K562 (cell line): ENCODE data around the gene MATCAP1. TPM values are rescaled to one million over a fixed set of nuclear protein-coding genes. Genes with fewer than 3 reads are reported as not detected.

Experiments used
- ATAC-seq: fragments of 200-7000 bp; cut with Tn5 transposase; 3 replicates; pipeline ENCODE4 v1.9.1; 2020; ENCODE audit warnings: moderate library complexity
- BruUV-seq: library from RNA; stranded (reverse); fragments of 400-500 nt; replicated peaks from 2 replicates; lab custom pipeline; 2021; lab: Mats Ljungman, UMichigan
- CTCF ChIA-PET: fragments of 300-600 bp; formaldehyde crosslinking; extraction: SDS; loops from one replicate; lab custom pipeline; 2021; ENCODE audit warnings: low intra/inter-chr PET ratio; lab: Yijun Ruan, JAX
- POLR2A ChIA-PET: fragments of 300-600, 350-650 bp; sonication (Branson Sonifier 250); formaldehyde crosslinking; extraction: SDS; loops from one replicate; lab custom pipeline; 2021; ENCODE audit warnings: antibody characterized with exemption, inconsistent platforms; lab: Yijun Ruan, JAX
- DNase-seq, 4 experiments: peaks; one replicate each; pipeline versions ENCODE4 v3.0.0 to v3.0.0-alpha.2; 2011 to 2018; ENCODE audit warnings: low spot score in 3 of 4, mixed read lengths in 3 of 4; ENCODE audit errors: extremely low read depth in 1 of 4
- FAIRE-seq: peaks from 2 replicates; lab custom pipeline; 2011; peaks lifted over from hg19 to GRCh38; lab: Jason Lieb, UNC
- H2AFZ ChIP-seq: 2 replicates; pipeline ENCODE4 v1.6.0; 2011; ENCODE audit warnings: low read depth, low read length, control low read depth, inconsistent platforms
- H3K27ac ChIP-seq: fragments of 200-600 bp; 3 replicates; pipeline ENCODE4 v1.8.0; 2011; ENCODE audit warnings: low read depth, mild to moderate bottlenecking, control low read depth, inconsistent platforms, low read length, moderate library complexity, mixed read lengths; ENCODE audit errors: extremely low read depth
- H3K27me3 ChIP-seq, 2 experiments: fragments of 300-600 bp in 1 of 2; 2 replicates in 1 of 2; 3 replicates in 1 of 2; pipeline versions ENCODE4 v1.6.0 to v1.8.0; 2011; ENCODE audit warnings: inconsistent platforms in 2 of 2, low read length in 2 of 2, mild to moderate bottlenecking in 1 of 2, mixed read lengths in 1 of 2, moderate library complexity in 1 of 2; ENCODE audit not compliant: control insufficient read depth in 2 of 2, insufficient read depth in 2 of 2
- H3K36me3 ChIP-seq: fragments of 300-600 bp; 3 replicates; pipeline ENCODE4 v1.8.0; 2011; ENCODE audit warnings: mild to moderate bottlenecking, low read length, inconsistent platforms; ENCODE audit not compliant: control insufficient read depth, insufficient read depth
- H3K4me1 ChIP-seq, 2 experiments: fragments of 200-600 bp in 1 of 2; replicated peaks in 1 of 2; 2 replicates in 1 of 2; 3 replicates in 1 of 2; pipeline versions ENCODE4 v1.5.1 to v1.8.0; 2011; ENCODE audit warnings: inconsistent platforms in 2 of 2, low read length in 2 of 2, mild to moderate bottlenecking in 1 of 2, mixed read lengths in 1 of 2, moderate library complexity in 1 of 2; ENCODE audit not compliant: control insufficient read depth in 2 of 2, insufficient read depth in 2 of 2
- H3K4me2 ChIP-seq: 2 replicates; pipeline ENCODE4 v1.6.1; 2011; ENCODE audit warnings: low read length, control low read depth, inconsistent platforms, mixed read lengths; ENCODE audit not compliant: insufficient read depth
- H3K4me3 ChIP-seq: fragments of 200-600 bp; sonication (generic), shearing (Covaris generic); 2 replicates; pipeline ENCODE4 v1.5.1; 2016; ENCODE audit warnings: control low read depth, inconsistent platforms
- H3K79me2 ChIP-seq: fragments of 200-600 bp; 3 replicates; pipeline ENCODE4 v1.8.0; 2011; ENCODE audit warnings: low read length, inconsistent platforms; ENCODE audit not compliant: control insufficient read depth, insufficient read depth
- H3K9ac ChIP-seq, 2 experiments: 2 replicates each; pipeline versions ENCODE4 v1.6.0 to v1.6.1; 2011; ENCODE audit warnings: low read depth in 2 of 2, low read length in 2 of 2, control low read depth in 1 of 2, inconsistent platforms in 1 of 2, mild to moderate bottlenecking in 1 of 2, mixed read lengths in 1 of 2; ENCODE audit not compliant: insufficient read depth in 1 of 2
- H3K9me1 ChIP-seq: one replicate; pipeline ENCODE4 v1.6.0; 2011; ENCODE audit warnings: inconsistent platforms, mild to moderate bottlenecking, low read length, moderate library complexity; ENCODE audit not compliant: control insufficient read depth, insufficient read depth
- H3K9me3 ChIP-seq: replicated peaks from 2 replicates; pipeline ENCODE4 v1.5.1; 2011; ENCODE audit warnings: low read depth, low read length, inconsistent platforms; ENCODE audit not compliant: control insufficient read depth, insufficient read depth
- H4K20me1 ChIP-seq: replicated peaks from 2 replicates; pipeline ENCODE4 v1.6.1; 2011; ENCODE audit warnings: low read length, inconsistent platforms, mixed read lengths; ENCODE audit not compliant: control insufficient read depth, insufficient read depth
- HEY1 ChIP-seq: fragments of 250-450 bp; sonication (Bioruptor Pico); IDR thresholded peaks from 2 replicates; pipeline ENCODE4 v1.5.0; 2020; ENCODE audit warnings: mild to moderate bottlenecking, moderate library complexity, borderline replicate concordance
- HNRNPLL ChIP-seq: fragments of 200-400 bp; formaldehyde crosslinking; IDR thresholded peaks from 2 replicates; pipeline ENCODE4 v1.6.1; 2017; ENCODE audit warnings: low read length, low read depth, mild to moderate bottlenecking; ENCODE audit not compliant: poor library complexity, severe bottlenecking
- NFIX ChIP-seq: fragments of 250-450 bp; sonication (Bioruptor Pico); IDR thresholded peaks from 2 replicates; pipeline ENCODE4 v1.4.0; 2020; ENCODE audit warnings: low read depth, mild to moderate bottlenecking, moderate library complexity
- ZNF253 ChIP-seq: fragments of 250-450 bp; sonication (Bioruptor Pico); conservative IDR thresholded peaks from 2 replicates; pipeline ENCODE4 v1.6.1; 2021; ENCODE audit warnings: mild to moderate bottlenecking
- WGBS: fragments of 100-300 bp; shearing (Covaris generic); methylation state at CpG from one replicate; pipeline ENCODE4 v1.1.6; 2016; ENCODE audit warnings: low coverage, mixed read lengths; ENCODE audit not compliant: insufficient coverage; ENCODE audit errors: missing lambda C conversion rate; 5-methylcytosine and 5-hydroxymethylcytosine counted together
- in situ Hi-C: fragments of 300-500 bp; cut with MboI; formaldehyde crosslinking; loops from 4 replicates; pipeline ENCODE4 v1.15.0; 2018; ENCODE audit warnings: inconsistent platforms, mixed read lengths
- intact Hi-C: fragments of 100-400 bp; cut with micrococcal nuclease; formaldehyde crosslinking; loops from 2 replicates; pipeline ENCODE4 v1.14.2; 2022
- polyA plus RNA-seq, 8 experiments: library from polyadenylated mRNA; depleted of rRNA in 4 of 8; stranded (reverse) in 5 of 8; unstranded in 3 of 8; fragments of >200 nt; fragmentation: Nextera tagmentation in 2 of 8; fragmentation: Illumina TruSeq in 1 of 8; extraction: Ambion mirVana in 2 of 8; extraction: Trizol in 1 of 8; gene quantifications; 2 replicates each; pipeline versions ENCODE4 v1.2.1 to v1.2.3, GENCODE V29; 2011 to 2014; ENCODE audit warnings: inconsistent platforms in 1 of 8, missing spikeins in 1 of 8
- total RNA-seq, 7 experiments: library from RNA; depleted of rRNA in 6 of 7; stranded (reverse); fragments of >200 nt in 6 of 7; fragmentation: Illumina TruSeq in 2 of 7; extraction: Trizol in 2 of 7; gene quantifications; 2 replicates each; pipeline versions ENCODE4 v1.2.1 to v1.2.3, GENCODE V29; 2011 to 2021; ENCODE audit warnings: low replicate concordance in 1 of 7
- TF ChIP-seq, protein P1 (sequence below): fragments of 250-450 bp; sonication (Bioruptor Pico); IDR thresholded peaks from 2 replicates; pipeline ENCODE4 v1.4.0; 2020
- TF ChIP-seq, protein P2 (sequence below): fragments of 450-650 bp; IDR thresholded peaks from 2 replicates; pipeline ENCODE4 v1.6.1; 2016; ENCODE audit warnings: antibody characterized with exemption

MATCAP1 gene
- total and polyA plus RNA-seq, 9 of the 15 experiments (the other 6 are each of a cell fraction or from before 2014, with no cell fraction given): 3.4 to 20.5 (median 10.3) TPM

DNA sequence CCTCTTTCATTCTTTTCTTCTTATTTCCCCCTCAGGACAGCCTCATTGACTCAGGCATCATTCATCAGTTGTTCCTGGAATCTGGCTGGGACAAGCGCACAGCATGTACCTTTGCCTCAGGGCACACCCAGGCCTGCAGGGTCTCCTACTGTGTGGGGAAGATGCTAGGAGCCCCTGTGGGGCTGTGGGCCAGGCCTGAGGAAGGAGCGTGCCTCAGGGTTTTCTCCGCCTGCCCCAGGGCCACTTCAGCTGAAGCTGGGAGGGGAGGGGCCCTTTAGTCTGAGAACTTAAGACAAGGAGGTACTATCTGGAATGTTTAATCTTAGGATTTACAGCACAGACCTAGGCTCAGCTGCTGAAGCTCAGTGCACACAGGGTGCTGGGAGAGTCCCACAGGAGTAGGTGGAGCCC lies 23.1 kb upstream of the MATCAP1 start:
- CTCF ChIA-PET: no interaction called here
- peak overlapping the region in 1 of 2 experiments; percentile 80; a peak in 3 of 4 replicates for H3K9ac ChIP-seq
- intact Hi-C loops: no loop called here

More for the DNA sequence above, 23.1 kb upstream of the MATCAP1 start:
- H4K20me1 ChIP-seq: no peaks in the 10 kb centered on the region; the same call in 1 of the 2 replicates
- peaks cover 31% of the 10 kb centered on the region; the same call in 2 of the 3 replicates for H3K36me3 ChIP-seq
- H3K9me1 ChIP-seq: peaks cover 3% of the 10 kb centered on the region
- ATAC-seq (peak; percentile 44), DNase-seq (peak in 1 of 4 experiments; percentile 37), FAIRE-seq (peak; percentile 55)
- no peak overlapping the region for H3K4me2 ChIP-seq
- POLR2A ChIA-PET: interaction anchor here (0.6 to 3.8 kb wide), 5 partner anchors 11 to 269 kb away, joined by 3 to 21 read pairs (median 6); partner anchors contain the start of genes E2F4 and TMEM208
- H2AFZ ChIP-seq: no peak overlapping the region
- H3K4me1 ChIP-seq: peaks cover 10 to 56% of the 10 kb centered on the region in 2 experiments; a peak in 4 of 5 replicates
- TF ChIP-seq HEY1 (no peak), NFIX (CRISPR knock-in tag) (no peak), HNRNPLL (no peak), ZNF253 (CRISPR knock-in tag) (no peak)
- TF ChIP-seq, protein P1, sequence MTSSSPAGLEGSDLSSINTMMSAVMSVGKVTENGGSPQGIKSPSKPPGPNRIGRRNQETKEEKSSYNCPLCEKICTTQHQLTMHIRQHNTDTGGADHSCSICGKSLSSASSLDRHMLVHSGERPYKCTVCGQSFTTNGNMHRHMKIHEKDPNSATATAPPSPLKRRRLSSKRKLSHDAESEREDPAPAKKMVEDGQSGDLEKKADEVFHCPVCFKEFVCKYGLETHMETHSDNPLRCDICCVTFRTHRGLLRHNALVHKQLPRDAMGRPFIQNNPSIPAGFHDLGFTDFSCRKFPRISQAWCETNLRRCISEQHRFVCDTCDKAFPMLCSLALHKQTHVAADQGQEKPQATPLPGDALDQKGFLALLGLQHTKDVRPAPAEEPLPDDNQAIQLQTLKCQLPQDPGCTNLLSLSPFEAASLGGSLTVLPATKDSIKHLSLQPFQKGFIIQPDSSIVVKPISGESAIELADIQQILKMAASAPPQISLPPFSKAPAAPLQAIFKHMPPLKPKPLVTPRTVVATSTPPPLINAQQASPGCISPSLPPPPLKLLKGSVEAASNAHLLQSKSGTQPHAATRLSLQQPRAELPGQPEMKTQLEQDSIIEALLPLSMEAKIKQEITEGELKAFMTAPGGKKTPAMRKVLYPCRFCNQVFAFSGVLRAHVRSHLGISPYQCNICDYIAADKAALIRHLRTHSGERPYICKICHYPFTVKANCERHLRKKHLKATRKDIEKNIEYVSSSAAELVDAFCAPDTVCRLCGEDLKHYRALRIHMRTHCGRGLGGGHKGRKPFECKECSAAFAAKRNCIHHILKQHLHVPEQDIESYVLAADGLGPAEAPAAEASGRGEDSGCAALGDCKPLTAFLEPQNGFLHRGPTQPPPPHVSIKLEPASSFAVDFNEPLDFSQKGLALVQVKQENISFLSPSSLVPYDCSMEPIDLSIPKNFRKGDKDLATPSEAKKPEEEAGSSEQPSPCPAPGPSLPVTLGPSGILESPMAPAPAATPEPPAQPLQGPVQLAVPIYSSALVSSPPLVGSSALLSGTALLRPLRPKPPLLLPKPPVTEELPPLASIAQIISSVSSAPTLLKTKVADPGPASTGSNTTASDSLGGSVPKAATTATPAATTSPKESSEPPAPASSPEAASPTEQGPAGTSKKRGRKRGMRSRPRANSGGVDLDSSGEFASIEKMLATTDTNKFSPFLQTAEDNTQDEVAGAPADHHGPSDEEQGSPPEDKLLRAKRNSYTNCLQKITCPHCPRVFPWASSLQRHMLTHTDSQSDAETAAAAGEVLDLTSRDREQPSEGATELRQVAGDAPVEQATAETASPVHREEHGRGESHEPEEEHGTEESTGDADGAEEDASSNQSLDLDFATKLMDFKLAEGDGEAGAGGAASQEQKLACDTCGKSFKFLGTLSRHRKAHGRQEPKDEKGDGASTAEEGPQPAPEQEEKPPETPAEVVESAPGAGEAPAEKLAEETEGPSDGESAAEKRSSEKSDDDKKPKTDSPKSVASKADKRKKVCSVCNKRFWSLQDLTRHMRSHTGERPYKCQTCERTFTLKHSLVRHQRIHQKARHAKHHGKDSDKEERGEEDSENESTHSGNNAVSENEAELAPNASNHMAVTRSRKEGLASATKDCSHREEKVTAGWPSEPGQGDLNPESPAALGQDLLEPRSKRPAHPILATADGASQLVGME (CRISPR knock-in tag): no peak
- TF ChIP-seq, protein P2, sequence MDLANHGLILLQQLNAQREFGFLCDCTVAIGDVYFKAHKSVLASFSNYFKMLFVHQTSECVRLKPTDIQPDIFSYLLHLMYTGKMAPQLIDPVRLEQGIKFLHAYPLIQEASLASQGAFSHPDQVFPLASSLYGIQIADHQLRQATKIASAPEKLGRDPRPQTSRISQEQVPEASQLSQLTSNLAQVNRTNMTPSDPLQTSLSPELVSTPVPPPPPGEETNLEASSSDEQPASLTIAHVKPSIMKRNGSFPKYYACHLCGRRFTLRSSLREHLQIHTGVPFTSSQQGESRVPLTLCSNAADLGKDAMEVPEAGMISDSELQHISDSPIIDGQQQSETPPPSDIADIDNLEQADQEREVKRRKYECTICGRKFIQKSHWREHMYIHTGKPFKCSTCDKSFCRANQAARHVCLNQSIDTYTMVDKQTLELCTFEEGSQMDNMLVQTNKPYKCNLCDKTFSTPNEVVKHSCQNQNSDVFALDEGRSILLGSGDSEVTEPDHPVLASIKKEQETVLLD: no peak
- no peak overlapping the region for H3K4me3 ChIP-seq
- in situ Hi-C loops: no loop called here
- H3K9me3 ChIP-seq: no peaks in the 10 kb centered on the region
- WGBS: 82% methylated on average over 3 of the region's 3 CpGs
- H3K27me3 ChIP-seq: no peaks in the 10 kb centered on the region
- H3K27ac ChIP-seq: no peak overlapping the region
- no TSS peak for BruUV-seq
- no peaks in the 10 kb centered on the region for H3K79me2 ChIP-seq
